A549 (cell line): ENCODE measurements around the gene CD7.

Experiments used
- EP300 ChIP-seq, 2 experiments: fragments of >200 bp; sonication (Bioruptor Twin); formaldehyde crosslinking; IDR thresholded peaks; 2 replicates in 1 of 2; 3 replicates in 1 of 2; pipeline ENCODE4 v1.6.1; 2016 to 2017
- GATA3 ChIP-seq: IDR thresholded peaks from 2 replicates; pipeline ENCODE4 v1.6.1; 2012; ENCODE audit warnings: borderline replicate concordance
- KDM5A ChIP-seq: fragments of 200-600 bp; sonication (generic); IDR thresholded peaks from 2 replicates; pipeline ENCODE4 v1.6.1; 2016; ENCODE audit warnings: antibody characterized with exemption, mild to moderate bottlenecking
- POLR2A ChIP-seq: IDR thresholded peaks from 2 replicates; pipeline ENCODE4 v1.6.1; 2012; ENCODE audit warnings: mild to moderate bottlenecking, low read length
- POLR2AphosphoS2 ChIP-seq: conservative IDR thresholded peaks from 2 replicates; pipeline ENCODE4 v1.6.1; 2012; ENCODE audit warnings: low read length, improper control_type of control experiment, inconsistent platforms
- RAD21 ChIP-seq, 2 experiments: fragments of >200 bp in 1 of 2; sonication (Bioruptor Twin) in 1 of 2; formaldehyde crosslinking in 1 of 2; IDR thresholded peaks in 1 of 2; conservative IDR thresholded peaks in 1 of 2; 2 replicates in 1 of 2; 3 replicates in 1 of 2; pipeline ENCODE4 v1.6.1; 2012 to 2018; ENCODE audit warnings: inconsistent platforms in 1 of 2
- RCOR1 ChIP-seq: fragments of 150-350 bp; IDR thresholded peaks from 2 replicates; pipeline ENCODE4 v1.6.1; 2014; ENCODE audit warnings: antibody characterized with exemption, low read length, low read depth
- RFX5 ChIP-seq: fragments of 450-650 bp; IDR thresholded peaks from 2 replicates; pipeline ENCODE4 v1.7.1; 2014; ENCODE audit warnings: antibody characterized with exemption, mild to moderate bottlenecking, moderate library complexity
- SMC3 ChIP-seq: fragments of >200 bp; sonication (Bioruptor Twin); formaldehyde crosslinking; IDR thresholded peaks from 3 replicates; pipeline ENCODE4 v1.6.1; 2018; ENCODE audit warnings: inconsistent platforms
- TP53 ChIP-seq: fragments of 250-450 bp; sonication (Bioruptor Pico); IDR thresholded peaks from 2 replicates; pipeline ENCODE4 v1.5.0; 2021; ENCODE audit warnings: mild to moderate bottlenecking, moderate library complexity
- TF ChIP-seq, protein P1 (sequence below): fragments of 250-450 bp; sonication (Bioruptor Pico); IDR thresholded peaks from 2 replicates; pipeline ENCODE4 v1.5.0; 2021; ENCODE audit warnings: mild to moderate bottlenecking, moderate library complexity, borderline replicate concordance
- TF ChIP-seq, protein P2 (sequence below): fragments of >200 bp; sonication (Bioruptor Twin); formaldehyde crosslinking; IDR thresholded peaks from 3 replicates; pipeline ENCODE4 v1.5.1; 2016
- TF ChIP-seq, protein P3 (sequence below): fragments of 200-600 bp; sonication (generic); IDR thresholded peaks from 2 replicates; pipeline ENCODE4 v1.6.1; 2016; ENCODE audit warnings: antibody characterized with exemption, mild to moderate bottlenecking, moderate library complexity
- TF ChIP-seq, protein P4 (sequence below): IDR thresholded peaks from 2 replicates; pipeline ENCODE4 v1.6.1; 2012

DNA sequence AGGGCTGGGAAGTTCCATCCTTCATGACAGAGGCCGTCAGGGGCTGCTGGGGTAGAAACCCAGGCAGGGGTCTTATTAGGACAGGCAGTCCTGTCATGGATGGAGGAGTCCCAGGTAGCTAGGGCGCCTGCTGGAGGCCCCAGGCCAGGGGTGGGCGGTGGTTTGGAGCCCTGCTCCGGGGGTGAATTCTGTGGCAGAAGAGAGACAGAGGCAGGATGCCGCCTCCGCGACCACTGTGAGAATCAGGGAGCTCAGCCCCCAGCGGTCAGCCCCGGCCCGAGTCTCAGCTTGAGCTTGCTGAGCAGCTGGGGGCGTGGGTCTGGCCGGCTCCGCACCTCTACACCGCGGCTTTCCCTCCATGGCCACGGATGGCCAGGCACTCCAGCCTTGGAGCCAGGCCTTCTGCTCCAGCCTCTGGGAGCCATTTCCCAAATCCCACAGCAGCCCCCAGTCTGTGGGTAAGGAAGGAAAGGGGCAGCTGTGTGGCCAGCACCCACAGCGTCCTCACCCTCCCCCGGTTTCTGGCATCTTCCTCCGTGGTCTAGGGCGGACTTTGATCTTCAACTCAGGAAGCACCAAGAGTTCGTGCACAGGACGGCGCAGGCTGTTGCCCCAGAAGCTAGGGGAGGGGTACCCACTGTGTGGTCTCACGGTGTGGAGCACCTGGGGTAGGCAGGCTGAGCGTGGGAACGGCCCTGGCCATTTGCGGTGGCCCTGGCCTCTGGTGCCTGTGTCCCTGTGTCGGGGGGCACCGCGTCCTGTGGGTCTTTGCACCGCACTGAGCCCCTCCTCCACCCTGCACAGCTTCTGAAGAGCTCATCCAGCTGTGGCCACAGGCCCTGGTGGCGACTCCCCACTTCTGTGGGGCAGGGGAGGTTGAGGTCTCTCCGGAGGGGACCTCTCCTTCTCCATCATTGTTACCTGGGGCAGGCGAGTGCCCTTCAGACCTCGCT, 14.1 kb downstream of the CD7 start:
- TF ChIP-seq, protein P1, sequence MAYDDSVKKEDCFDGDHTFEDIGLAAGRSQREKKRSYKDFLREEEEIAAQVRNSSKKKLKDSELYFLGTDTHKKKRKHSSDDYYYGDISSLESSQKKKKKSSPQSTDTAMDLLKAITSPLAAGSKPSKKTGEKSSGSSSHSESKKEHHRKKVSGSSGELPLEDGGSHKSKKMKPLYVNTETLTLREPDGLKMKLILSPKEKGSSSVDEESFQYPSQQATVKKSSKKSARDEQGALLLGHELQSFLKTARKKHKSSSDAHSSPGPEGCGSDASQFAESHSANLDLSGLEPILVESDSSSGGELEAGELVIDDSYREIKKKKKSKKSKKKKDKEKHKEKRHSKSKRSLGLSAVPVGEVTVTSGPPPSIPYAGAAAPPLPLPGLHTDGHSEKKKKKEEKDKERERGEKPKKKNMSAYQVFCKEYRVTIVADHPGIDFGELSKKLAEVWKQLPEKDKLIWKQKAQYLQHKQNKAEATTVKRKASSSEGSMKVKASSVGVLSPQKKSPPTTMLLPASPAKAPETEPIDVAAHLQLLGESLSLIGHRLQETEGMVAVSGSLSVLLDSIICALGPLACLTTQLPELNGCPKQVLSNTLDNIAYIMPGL (CRISPR knock-in tag), result no peak
- TF ChIP-seq, protein P2, sequence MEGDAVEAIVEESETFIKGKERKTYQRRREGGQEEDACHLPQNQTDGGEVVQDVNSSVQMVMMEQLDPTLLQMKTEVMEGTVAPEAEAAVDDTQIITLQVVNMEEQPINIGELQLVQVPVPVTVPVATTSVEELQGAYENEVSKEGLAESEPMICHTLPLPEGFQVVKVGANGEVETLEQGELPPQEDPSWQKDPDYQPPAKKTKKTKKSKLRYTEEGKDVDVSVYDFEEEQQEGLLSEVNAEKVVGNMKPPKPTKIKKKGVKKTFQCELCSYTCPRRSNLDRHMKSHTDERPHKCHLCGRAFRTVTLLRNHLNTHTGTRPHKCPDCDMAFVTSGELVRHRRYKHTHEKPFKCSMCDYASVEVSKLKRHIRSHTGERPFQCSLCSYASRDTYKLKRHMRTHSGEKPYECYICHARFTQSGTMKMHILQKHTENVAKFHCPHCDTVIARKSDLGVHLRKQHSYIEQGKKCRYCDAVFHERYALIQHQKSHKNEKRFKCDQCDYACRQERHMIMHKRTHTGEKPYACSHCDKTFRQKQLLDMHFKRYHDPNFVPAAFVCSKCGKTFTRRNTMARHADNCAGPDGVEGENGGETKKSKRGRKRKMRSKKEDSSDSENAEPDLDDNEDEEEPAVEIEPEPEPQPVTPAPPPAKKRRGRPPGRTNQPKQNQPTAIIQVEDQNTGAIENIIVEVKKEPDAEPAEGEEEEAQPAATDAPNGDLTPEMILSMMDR, result no peak
- TF ChIP-seq SMC3 (no peak), POLR2AphosphoS2 (no peak), POLR2A (no peak), RFX5 (no peak), EP300 (IDR thresholded peaks at IDR 0.05) (no peak), RAD21 (conservative IDR thresholded peaks at IDR 0.05 in 1 of 2, IDR thresholded peaks at IDR 0.05 in 1 of 2) (no peak), TP53 (no peak), GATA3 (no peak), RCOR1 (no peak), KDM5A (no peak)
- TF ChIP-seq, protein P3, sequence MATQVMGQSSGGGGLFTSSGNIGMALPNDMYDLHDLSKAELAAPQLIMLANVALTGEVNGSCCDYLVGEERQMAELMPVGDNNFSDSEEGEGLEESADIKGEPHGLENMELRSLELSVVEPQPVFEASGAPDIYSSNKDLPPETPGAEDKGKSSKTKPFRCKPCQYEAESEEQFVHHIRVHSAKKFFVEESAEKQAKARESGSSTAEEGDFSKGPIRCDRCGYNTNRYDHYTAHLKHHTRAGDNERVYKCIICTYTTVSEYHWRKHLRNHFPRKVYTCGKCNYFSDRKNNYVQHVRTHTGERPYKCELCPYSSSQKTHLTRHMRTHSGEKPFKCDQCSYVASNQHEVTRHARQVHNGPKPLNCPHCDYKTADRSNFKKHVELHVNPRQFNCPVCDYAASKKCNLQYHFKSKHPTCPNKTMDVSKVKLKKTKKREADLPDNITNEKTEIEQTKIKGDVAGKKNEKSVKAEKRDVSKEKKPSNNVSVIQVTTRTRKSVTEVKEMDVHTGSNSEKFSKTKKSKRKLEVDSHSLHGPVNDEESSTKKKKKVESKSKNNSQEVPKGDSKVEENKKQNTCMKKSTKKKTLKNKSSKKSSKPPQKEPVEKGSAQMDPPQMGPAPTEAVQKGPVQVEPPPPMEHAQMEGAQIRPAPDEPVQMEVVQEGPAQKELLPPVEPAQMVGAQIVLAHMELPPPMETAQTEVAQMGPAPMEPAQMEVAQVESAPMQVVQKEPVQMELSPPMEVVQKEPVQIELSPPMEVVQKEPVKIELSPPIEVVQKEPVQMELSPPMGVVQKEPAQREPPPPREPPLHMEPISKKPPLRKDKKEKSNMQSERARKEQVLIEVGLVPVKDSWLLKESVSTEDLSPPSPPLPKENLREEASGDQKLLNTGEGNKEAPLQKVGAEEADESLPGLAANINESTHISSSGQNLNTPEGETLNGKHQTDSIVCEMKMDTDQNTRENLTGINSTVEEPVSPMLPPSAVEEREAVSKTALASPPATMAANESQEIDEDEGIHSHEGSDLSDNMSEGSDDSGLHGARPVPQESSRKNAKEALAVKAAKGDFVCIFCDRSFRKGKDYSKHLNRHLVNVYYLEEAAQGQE, result no peak
- TF ChIP-seq, protein P4, sequence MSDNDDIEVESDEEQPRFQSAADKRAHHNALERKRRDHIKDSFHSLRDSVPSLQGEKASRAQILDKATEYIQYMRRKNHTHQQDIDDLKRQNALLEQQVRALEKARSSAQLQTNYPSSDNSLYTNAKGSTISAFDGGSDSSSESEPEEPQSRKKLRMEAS, result no peak
